Psoas muscle (tissue), 8 donors: ENCODE results near the gene PRSS12. TPM values are rescaled to one million over a fixed set of nuclear protein-coding genes. Genes with fewer than 3 reads are reported as not detected.

Experiments used
- ATAC-seq, 4 donors: fragments of 200-7000 bp; cut with Tn5 transposase; one replicate each; pipeline ENCODE4 v1.9.1; 2020; ENCODE audit warnings: moderate library complexity in 3 of 4, mild to moderate bottlenecking in 2 of 4
- DNase-seq, 2 donors: peaks; one replicate each; pipeline ENCODE4 v3.0.0-alpha.2; 2020
- H3K27ac ChIP-seq: fragments of 200-600 bp; one replicate; pipeline ENCODE4 v1.8.0; 2022
- H3K27me3 ChIP-seq, 3 donors: fragments of 200-600 bp in 1 of 3; one replicate each; pipeline versions ENCODE4 v1.6.1 to v1.8.0; 2013 to 2022; ENCODE audit warnings: low read length in 2 of 3, mild to moderate bottlenecking in 2 of 3, moderate library complexity in 1 of 3; ENCODE audit not compliant: insufficient read depth in 3 of 3
- H3K36me3 ChIP-seq, 2 donors: fragments of 200-600 bp in 1 of 2; one replicate each; pipeline versions ENCODE4 v1.6.1 to v1.8.0; 2013 to 2022; ENCODE audit warnings: low read depth in 1 of 2, mild to moderate bottlenecking in 1 of 2, moderate library complexity in 1 of 2; ENCODE audit not compliant: insufficient read depth in 1 of 2
- H3K4me1 ChIP-seq: fragments of 200-600 bp; one replicate; pipeline ENCODE4 v1.8.0; 2022
- H3K4me3 ChIP-seq: fragments of 200-600 bp; one replicate; pipeline ENCODE4 v1.8.0; 2022; ENCODE audit warnings: mild to moderate bottlenecking
- H3K9me3 ChIP-seq: fragments of 200-600 bp; one replicate; pipeline ENCODE4 v1.8.0; 2022
- CTCF ChIP-seq: fragments of 200-600 bp; IDR thresholded peaks from one replicate; pipeline ENCODE4 v1.8.0; 2022; ENCODE audit warnings: antibody characterized with exemption
- WGBS, 3 donors: extraction: QIAGEN DNeasy Blood & Tissue Kit; methylation state at CpG; one replicate each; pipeline versions ENCODE4 v1.1.6 to v1.1.7; 2013; 5-methylcytosine and 5-hydroxymethylcytosine counted together
- intact Hi-C, 2 donors: fragments of 100-400 bp; cut with DNase I; formaldehyde crosslinking; loops; one replicate each; pipeline versions ENCODE4 v1.11.0 to v1.14.2; 2022
- polyA plus RNA-seq, 3 donors: library from polyadenylated mRNA; stranded (reverse); fragments of 200-250 nt; gene quantifications; one replicate each; pipeline ENCODE4 v1.2.3, GENCODE V29; 2013
- total RNA-seq, 4 donors: library from RNA; stranded (reverse); fragmentation: NEBNext Ultra II Directional in 2 of 4; extraction: Animal tissue kit (Norgen Biotek cat#: 25700) in 2 of 4; gene quantifications; one replicate each; pipeline versions ENCODE4 v1.2.1 to v1.2.4, GENCODE V29; 2021 to 2023
- donor health status: healthy with polysubstance abuse.
- donor health status: DM: no; HTN: no; CAD: no; lungs with moderate emphysema.
- donor health status: Bipolar disorder and iron deficiency.
- donor health status: healthy.
- donor health status: DM: yes; HTN: yes; CAD: no.
- donor health status: DM: no; HTN: no; CAD: no.
- donor health status: DM: no; HTN: no; CAD: no.
- donor health status: DM: yes; HTN: yes; CAD: no.

The PRSS12 gene
- total and polyA plus RNA-seq, 7 donors: 0.01 to 0.49 (median 0.10) TPM; not detected in 1

GRCh38 chr4:118284169-118284568 is 68.6 kb downstream of the PRSS12 start:
- Histone ChIP-seq H3K9me3 (no peaks in the 10 kb centered on the region), H3K27me3 (no peaks in the 10 kb centered on the region), H3K4me1 (peaks cover 22% of the 10 kb centered on the region), H3K36me3 (peaks cover 5 to 34% of the 10 kb centered on the region in 2 donors), H3K27ac (no peak overlapping the region), H3K4me3 (no peak overlapping the region)
- DNase-seq (no peak), ATAC-seq (no peak)
- intact Hi-C loops: loop anchor here in 1 of 2 donors (5.0 kb wide), 2 partner anchors 68 to 398 kb away; partner anchors contain the start of gene PRSS12
- 74 to 85% (median 78%) methylated on average over 3 of the region's 3 CpGs for WGBS, 3 donors
- TF ChIP-seq CTCF: no peak

GRCh38 chr4:118282692-118283091 is 70.1 kb downstream of the PRSS12 start:
- Histone ChIP-seq H3K27me3 (no peaks in the 10 kb centered on the region), H3K4me3 (no peak overlapping the region), H3K27ac (no peak overlapping the region), H3K9me3 (no peaks in the 10 kb centered on the region), H3K4me1 (peaks cover 22% of the 10 kb centered on the region), H3K36me3 (peaks cover 5 to 34% of the 10 kb centered on the region in 2 donors)
- DNase-seq: peak in 1 of 2 donors; percentile 12
- TF ChIP-seq CTCF: no peak
- ATAC-seq: no peak
- WGBS, 3 donors: 23 to 45% (median 29%) methylated on average over 4 of the region's 4 CpGs
- intact Hi-C loops: loop anchor here in 1 of 2 donors (5.0 kb wide), 2 partner anchors 70 to 400 kb away; partner anchors contain the start of gene PRSS12

GRCh38 chr4:118281611-118282442 is 71.0 kb downstream of the PRSS12 start:
- H3K4me3 ChIP-seq: no peak overlapping the region
- no peaks in the 10 kb centered on the region for H3K27me3 ChIP-seq
- H3K9me3 ChIP-seq: no peaks in the 10 kb centered on the region
- WGBS, 3 donors: 30 to 40% (median 33%) methylated on average over 9 of the region's 9 CpGs
- peaks cover 22% of the 10 kb centered on the region for H3K4me1 ChIP-seq
- no peak for TF ChIP-seq CTCF
- intact Hi-C loops: loop anchor here in 1 of 2 donors (5.0 kb wide), 2 partner anchors 70 to 400 kb away; partner anchors contain the start of gene PRSS12
- DNase-seq (peak; percentile 17 to 52), ATAC-seq (no peak)
- H3K36me3 ChIP-seq: peaks cover 5 to 34% of the 10 kb centered on the region in 2 donors
- peak overlapping the region; percentile 96 for H3K27ac ChIP-seq

GRCh38 chr4:118280501-118281218 is 72.1 kb downstream of the PRSS12 start:
- Histone ChIP-seq H3K36me3 (peaks cover 5 to 34% of the 10 kb centered on the region in 2 donors), H3K27me3 (no peaks in the 10 kb centered on the region), H3K9me3 (no peaks in the 10 kb centered on the region), H3K27ac (peak overlapping the region; percentile 96), H3K4me1 (peaks cover 22% of the 10 kb centered on the region), H3K4me3 (peak overlapping the region; percentile 91)
- ATAC-seq: peak in 3 of 4 donors; percentile 34 to 37 (median 34)
- DNase-seq: no peak
- TF ChIP-seq CTCF: peak; percentile 52
- WGBS, 3 donors: 6 to 18% (median 8%) methylated on average over 2 of the region's 2 CpGs
- intact Hi-C loops: loop anchor here in 1 of 2 donors (5.0 kb wide), 2 partner anchors 72 to 402 kb away; partner anchors contain the start of gene PRSS12
